DMS153 (cell line): Measurements from ENCODE around the gene RAET1G.
"Not testable (repeated sequence)": the region's sequence is repeated elsewhere in the genome, so short reads cannot be mapped to it uniquely, and the experiment has no call there.

Experiments used
- DNase-seq: peaks from one replicate; lab custom pipeline; 2025; lab: John Stamatoyannopoulos, UW

Gene RAET1G

GRCh38 chr6:149934249-149935156, 11.6 kb upstream of the RAET1G start:
- DNase-seq = peak; percentile 66

GRCh38 chr6:149933461-149933860, 10.5 kb upstream of the RAET1G start:
- DNase-seq = no peak

- DNase-seq = no peak
Observed at GRCh38 chr6:149933036-149933435, 10.1 kb upstream of the RAET1G start.

GRCh38 chr6:149931501-149931900, 8.6 kb upstream of the RAET1G start:
- DNase-seq = no peak

GRCh38 chr6:149929422-149929821, 6.5 kb upstream of the RAET1G start:
- no peak for DNase-seq

- DNase-seq = not testable (repeated sequence)
Observed at GRCh38 chr6:149927025-149927424, 4.1 kb upstream of the RAET1G start.

GRCh38 chr6:149925974-149926777, 3.3 kb upstream of the RAET1G start:
- DNase-seq = peak; percentile 62

- DNase-seq = no peak
Observed at GRCh38 chr6:149925253-149925973, 2.5 kb upstream of the RAET1G start.

- DNase-seq = no peak
Observed at GRCh38 chr6:149924933-149925252, 2.0 kb upstream of the RAET1G start.

- no peak for DNase-seq
Observed at GRCh38 chr6:149924206-149924932, 1.4 kb upstream of the RAET1G start.

GRCh38 chr6:149923327-149923986, 536 bp upstream of the RAET1G start:
- no peak for DNase-seq

GRCh38 chr6:149922091-149922490, 830 bp downstream of the RAET1G start:
- DNase-seq = not testable (repeated sequence)

- DNase-seq = no peak
Observed at GRCh38 chr6:149921361-149921760, 1.6 kb downstream of the RAET1G start.

GRCh38 chr6:149919834-149920225, 3.1 kb downstream of the RAET1G start:
- DNase-seq = no peak

- not testable (repeated sequence) for DNase-seq
Observed at GRCh38 chr6:149919126-149919833, 3.6 kb downstream of the RAET1G start.

- DNase-seq = no peak
Observed at GRCh38 chr6:149918151-149918905, 4.6 kb downstream of the RAET1G start.

- no peak for DNase-seq
Observed at GRCh38 chr6:149917679-149918078, 5.2 kb downstream of the RAET1G start.

GRCh38 chr6:149915970-149916865, 6.7 kb downstream of the RAET1G start:
- no peak for DNase-seq
